Stimulated activated CD8-positive, alpha-beta memory T cell treated with anti-CD3 and anti-CD28 coated beads, Interleukin-7, amount 100 ng/mL, for 1 hour (primary cell): ENCODE measurements around the gene NFE2L3.
A peak's percentile ranks its signal among the peaks of the same experiment; 100 is the strongest.
"Not testable (repeated sequence)": the region's sequence is repeated elsewhere in the genome, so short reads cannot be mapped to it uniquely, and the experiment has no call there.

Source experiments
- DNase-seq, 2 donors: peaks; one replicate each; pipeline ENCODE4 v3.0.0-alpha.2; 2020; ENCODE audit warnings: low read depth in 2 of 2

Gene NFE2L3

GRCh38 chr7:26151953-26152781, at the start of gene NFE2L3:
Gene NFE2L3, plus strand, starts transcription at chr7:26152198. Its CDS starts 301 bp downstream, at chr7:26152499.
- peak; percentile 53 to 58 for DNase-seq

DNA sequence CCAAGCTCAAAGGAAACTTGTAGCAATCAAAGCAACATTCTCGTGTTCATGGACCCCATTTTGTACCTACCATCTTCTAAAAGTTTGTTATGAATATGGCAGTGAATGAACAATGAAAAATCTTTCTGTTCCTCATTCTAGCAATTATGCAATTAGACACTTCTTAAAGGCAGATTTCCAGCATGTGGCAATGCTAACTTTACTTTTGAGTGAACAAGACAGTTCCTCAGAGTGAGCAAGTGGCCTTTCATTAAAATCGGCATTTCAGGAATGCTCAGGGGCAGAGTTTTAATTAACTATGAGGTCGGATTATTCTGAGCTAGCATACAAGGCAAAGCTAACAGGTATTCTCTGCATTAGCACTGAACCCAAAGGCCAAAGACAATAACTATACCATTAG, 48.4 kb upstream of the NFE2L3 start:
- no peak for DNase-seq

GRCh38 chr7:26105236-26105635, 46.8 kb upstream of the NFE2L3 start:
- DNase-seq = no peak

DNA sequence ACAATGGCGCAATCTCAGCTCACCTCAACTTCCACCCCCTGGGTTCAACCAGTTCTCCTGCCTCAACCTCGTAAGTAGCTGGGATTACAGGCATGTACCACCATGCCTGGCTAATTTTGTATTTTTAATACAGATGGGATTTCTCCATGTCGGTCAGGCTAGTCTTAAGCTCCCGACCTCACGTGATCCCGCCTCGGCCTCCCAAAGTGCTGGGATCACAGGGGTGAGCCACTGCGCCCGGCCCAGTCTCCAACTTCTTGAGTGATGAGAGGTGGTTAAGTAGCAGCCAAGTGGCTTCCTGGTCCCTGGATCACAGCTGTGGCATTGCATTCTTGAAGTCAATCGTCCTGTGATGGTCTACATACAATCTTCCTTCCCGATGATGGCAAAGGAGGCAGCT, 46.1 kb upstream of the NFE2L3 start:
- no peak for DNase-seq

DNA sequence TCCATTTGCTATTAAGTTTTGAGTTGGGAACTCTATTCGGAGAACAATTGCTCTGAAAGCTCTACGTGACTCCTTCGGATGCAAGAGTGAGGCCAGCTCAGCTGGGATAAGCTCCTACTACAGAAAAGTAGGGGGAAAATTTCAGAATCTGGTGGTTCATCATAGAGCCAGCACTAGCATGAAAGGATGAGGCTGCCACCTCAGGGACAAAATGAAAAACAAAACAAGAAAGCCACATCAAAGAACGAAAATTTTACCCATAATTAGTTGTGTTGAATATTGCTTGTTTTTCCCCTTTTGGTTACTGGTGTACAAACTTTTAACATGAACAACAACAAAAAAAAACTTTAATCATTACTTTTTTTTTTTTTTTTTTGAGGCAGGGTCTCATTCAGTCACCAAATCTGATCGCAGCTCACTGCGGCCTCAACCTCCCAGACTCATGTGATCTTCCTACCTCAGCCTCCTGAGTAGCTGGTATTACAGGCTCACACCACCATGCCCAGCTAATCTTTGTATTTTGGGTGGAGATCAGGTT, 39.7 kb upstream of the NFE2L3 start:
- DNase-seq = no peak

DNA sequence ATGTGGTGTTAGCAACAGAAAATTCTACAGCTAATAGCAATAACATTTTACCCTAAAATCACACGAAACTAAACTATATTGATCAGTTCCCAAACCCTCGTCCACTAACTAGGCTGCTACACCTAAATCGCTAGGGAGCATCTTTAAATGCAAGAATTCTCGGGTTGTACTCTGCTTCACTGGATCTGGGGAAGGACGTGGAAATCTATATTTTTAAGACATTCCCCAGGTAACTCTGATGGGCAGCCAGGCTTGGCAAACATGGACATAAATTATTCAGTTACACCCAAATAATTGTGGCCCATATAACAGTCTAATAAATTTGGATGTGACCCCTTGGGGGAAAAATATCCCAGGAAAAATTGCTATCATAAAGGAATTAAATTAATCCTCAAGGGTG, 36.3 kb upstream of the NFE2L3 start:
- DNase-seq = no peak

GRCh38 chr7:26117142-26117807, 34.7 kb upstream of the NFE2L3 start:
- no peak for DNase-seq

- DNase-seq = no peak
Measured at GRCh38 chr7:26117970-26118369, 34.0 kb upstream of the NFE2L3 start.

GRCh38 chr7:26122745-26123144, 29.3 kb upstream of the NFE2L3 start:
- no peak for DNase-seq

DNA sequence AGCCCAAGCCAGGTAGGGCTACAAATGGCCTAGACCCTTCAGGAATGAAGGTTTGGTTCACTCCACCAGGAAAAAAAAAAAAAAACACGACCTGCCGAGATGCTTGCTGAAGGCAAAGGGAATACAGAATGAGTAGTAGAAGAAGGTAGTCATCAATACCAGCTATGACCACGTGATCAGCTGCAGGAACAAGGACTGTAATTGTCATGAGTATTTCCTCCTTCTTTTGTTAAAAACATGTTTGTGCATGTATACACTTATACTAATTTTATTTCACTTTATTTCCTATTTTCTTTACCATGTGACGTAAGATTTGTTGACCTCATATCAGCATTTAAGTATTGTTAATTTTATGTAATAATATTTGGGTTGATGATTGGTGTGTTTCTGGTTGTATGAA, 27.2 kb upstream of the NFE2L3 start:
- DNase-seq = not testable (repeated sequence)

GRCh38 chr7:26127411-26127810, 24.6 kb upstream of the NFE2L3 start:
- no peak for DNase-seq

- no peak for DNase-seq
Measured at GRCh38 chr7:26131056-26131589, 20.9 kb upstream of the NFE2L3 start.

DNA sequence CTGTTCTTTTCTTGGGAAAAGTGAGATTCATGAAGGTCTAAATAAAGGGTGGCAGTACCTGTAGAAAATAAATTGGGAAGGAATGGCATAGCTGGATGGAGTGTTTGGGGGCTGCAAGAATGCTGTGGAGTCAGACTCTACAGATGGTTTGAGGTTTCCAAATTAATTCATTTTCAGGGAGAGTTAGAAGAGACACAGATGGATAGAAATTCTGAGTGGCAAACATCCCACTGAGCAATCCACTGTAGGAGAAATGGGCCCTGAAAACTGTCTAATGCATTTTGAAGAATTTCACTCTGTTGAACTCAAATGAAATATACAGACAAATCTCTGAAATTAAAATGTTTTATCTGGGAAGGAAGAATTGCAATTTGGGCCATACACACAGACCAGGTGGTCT, 16.9 kb upstream of the NFE2L3 start:
- no peak for DNase-seq

DNA sequence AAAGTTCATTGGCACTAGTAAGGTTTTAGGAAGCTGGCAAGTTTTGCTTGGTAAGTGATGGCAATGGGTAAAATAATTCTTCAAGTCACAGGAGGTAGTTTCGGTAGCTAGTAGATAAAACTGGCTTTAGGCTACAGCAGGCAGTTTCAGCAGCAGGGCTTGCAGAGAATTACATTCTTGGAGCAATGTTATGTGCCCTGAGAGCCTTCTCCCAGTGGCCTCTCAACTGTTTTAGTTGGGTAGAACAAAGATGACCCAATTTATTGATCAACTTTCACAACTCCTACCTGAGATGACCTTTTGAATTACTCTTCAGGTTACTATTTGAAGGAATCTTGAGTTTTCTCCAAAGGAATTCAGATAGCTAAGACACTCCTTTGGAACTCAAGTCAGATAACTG, 16.4 kb upstream of the NFE2L3 start:
- no peak for DNase-seq

GRCh38 chr7:26136831-26137230, 15.2 kb upstream of the NFE2L3 start:
- DNase-seq = no peak

- DNase-seq = no peak
Measured at GRCh38 chr7:26140380-26140779, 11.6 kb upstream of the NFE2L3 start.

DNA sequence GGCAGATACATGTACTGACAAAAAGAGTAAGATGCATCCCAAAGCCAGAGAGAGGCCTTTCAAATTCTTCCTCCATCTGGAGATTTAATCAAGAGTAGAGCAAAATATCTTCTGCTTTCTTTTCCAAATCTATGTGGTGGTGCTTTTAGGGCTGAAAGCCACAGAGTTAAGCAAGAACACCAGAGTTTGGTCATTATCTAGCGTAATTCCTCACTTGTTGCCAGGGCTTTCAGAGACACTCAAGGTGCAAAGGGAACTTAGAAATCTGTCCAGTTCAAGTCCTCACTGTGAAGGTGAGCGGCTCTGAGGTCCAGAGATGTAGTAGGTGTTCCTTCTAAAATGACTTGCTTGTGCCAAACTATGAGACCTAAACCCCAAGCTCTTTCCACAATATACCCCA, 10.9 kb upstream of the NFE2L3 start:
- DNase-seq = no peak

DNA sequence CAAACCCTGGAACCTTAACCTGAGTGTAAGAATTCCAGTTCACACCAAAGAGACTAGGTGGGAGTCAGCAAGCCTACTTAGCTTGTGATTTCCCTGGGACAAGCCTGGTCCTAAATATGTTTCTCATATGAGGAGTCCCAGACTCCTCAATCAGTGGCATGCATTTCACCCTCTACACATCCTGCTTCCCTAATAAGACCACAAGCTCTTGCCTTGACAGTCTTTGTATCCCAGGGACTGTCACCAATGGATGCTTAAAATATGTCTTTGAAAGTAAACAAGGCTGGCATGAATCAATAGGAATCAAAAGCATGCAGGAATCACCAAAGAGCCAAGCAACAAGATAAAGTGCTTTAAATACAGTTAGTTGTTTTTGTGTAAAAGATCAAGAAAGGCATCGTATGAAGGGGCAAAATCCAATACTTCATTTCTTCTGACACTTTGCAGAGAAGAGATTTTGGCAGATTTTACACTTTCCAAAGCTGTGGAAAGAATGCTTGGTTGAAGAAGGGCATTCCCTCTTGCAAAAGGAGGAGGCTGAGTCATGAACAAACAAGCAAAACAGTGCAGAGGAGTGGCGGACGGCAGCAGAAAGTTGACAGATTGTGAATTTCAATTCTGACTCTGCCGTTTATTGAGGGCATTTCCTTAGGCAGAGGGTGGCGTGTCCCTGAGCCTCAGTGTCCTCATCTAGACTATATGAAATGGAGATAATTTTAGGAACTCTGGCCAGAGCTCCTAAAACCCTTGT, 8.5 kb upstream of the NFE2L3 start:
- no peak for DNase-seq

DNA sequence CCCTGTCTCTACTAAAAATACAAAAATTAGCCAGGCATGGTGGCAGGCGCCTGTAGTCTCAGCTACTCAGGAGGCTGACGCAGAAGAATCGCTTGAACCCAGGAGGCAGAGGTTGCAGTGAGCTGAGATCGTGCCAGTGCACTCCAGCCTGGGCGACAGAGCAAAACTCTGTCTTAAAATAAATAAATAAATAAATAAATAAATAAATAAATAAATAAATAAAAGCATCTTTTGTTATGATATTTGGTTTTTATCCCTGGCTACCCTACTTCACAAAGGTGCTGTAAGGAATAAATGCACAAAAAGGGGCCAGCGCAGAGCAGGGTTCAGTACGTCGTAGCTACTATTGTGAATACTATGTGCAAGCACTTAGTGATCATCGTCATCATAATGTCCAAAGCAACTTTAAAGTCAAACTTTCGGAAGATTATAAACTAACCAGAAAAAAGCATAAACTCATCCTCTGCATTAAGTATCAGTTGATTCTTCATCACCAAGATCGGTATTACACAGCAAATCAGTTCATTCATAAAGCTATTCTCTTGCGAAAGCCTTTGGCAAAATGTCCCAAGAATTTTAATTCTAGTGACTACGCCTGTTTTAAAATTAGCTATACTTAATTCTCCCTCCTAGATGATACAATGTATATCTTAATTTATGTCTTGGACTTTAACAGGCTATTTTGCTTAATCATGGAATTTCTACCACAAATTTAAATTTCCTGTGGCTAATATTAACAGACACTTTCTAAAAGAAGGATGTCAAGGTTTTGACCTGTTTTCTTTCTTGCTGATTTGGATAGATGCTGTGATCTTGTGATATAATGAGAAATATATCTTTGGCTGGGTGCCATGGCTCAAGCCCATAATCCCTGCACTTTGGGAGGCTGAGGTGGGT, 7.6 kb upstream of the NFE2L3 start:
- DNase-seq = no peak

GRCh38 chr7:26145238-26145637, 6.8 kb upstream of the NFE2L3 start:
- no peak for DNase-seq

DNA sequence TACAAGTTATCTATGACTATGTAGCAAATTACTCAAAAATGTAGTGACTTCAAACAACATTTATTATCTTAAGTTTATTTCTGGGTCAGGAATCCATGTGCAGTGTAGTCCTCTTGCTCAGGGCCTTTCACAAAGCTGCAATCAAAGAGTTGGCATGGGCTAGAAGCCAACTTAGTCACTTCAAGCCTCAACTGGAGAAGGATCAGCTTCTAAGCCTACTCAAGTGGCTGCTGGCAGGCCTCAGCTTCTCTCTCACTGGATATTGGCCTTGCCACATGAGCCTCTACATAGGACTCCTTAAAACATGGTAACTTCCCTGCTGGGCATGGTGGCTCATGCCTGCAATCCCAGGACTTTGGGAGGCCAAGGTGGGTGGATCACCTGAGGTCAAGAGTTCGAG, 5.0 kb upstream of the NFE2L3 start:
- DNase-seq = no peak
